ENCODE measurements around the gene CTNNA2.

CTNNA2 gene

DNA sequence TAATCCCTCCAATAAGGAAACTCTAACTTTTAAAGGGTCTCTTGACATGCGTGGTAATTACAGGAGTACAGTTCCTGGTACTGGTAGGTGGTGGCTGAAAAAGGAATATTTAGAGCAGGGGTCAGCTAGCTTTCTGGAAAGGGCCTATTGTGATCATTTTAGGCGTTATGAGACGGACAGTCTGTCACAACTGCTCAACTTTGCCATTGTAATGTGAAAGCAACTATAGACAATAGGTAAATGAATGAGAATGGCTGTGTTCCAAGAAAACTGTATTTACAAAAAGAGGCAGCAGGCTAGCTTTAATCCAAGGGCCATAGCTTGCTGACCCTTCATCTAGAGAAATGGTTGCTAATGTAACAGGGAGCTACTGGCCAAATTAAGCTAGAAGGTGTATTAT, 969.4 kb downstream of the CTNNA2 start:
- no peak overlapping the region for H3K27ac ChIP-seq (ENCODE audit: low read length)
- no peak overlapping the region for H3K4me2 ChIP-seq (ENCODE audit: insufficient read depth, low read length)
- DNase-seq: no peak
- no peaks in the 10 kb centered on the region for H4K20me1 ChIP-seq (ENCODE audit: insufficient read depth, low read length)
- H3K27me3 ChIP-seq (ENCODE audit: insufficient read depth, low read length, poor library complexity): no peaks in the 10 kb centered on the region
- H3K79me2 ChIP-seq (ENCODE audit: insufficient read depth, low read length): no peaks in the 10 kb centered on the region
- ATAC-seq (ENCODE audit: insufficient read depth, low read depth): no peak
- no peak overlapping the region for H3K4me3 ChIP-seq (ENCODE audit: low read depth in 1 of 2, low read length in 2 of 2)
- no peak for TF ChIP-seq EZH2 (IDR thresholded peaks at IDR 0.05; ENCODE audit: borderline replicate concordance, low read depth, low read length, severe bottlenecking)
- TF ChIP-seq, protein P1, sequence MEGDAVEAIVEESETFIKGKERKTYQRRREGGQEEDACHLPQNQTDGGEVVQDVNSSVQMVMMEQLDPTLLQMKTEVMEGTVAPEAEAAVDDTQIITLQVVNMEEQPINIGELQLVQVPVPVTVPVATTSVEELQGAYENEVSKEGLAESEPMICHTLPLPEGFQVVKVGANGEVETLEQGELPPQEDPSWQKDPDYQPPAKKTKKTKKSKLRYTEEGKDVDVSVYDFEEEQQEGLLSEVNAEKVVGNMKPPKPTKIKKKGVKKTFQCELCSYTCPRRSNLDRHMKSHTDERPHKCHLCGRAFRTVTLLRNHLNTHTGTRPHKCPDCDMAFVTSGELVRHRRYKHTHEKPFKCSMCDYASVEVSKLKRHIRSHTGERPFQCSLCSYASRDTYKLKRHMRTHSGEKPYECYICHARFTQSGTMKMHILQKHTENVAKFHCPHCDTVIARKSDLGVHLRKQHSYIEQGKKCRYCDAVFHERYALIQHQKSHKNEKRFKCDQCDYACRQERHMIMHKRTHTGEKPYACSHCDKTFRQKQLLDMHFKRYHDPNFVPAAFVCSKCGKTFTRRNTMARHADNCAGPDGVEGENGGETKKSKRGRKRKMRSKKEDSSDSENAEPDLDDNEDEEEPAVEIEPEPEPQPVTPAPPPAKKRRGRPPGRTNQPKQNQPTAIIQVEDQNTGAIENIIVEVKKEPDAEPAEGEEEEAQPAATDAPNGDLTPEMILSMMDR (IDR thresholded peaks at IDR 0.05; ENCODE audit: borderline replicate concordance, extremely low read depth, low read length, poor library complexity, severe bottlenecking): no peak
- no peak overlapping the region for H2AFZ ChIP-seq (ENCODE audit: low read depth, low read length)
- H3K4me1 ChIP-seq (ENCODE audit: insufficient read depth, low read length): no peaks in the 10 kb centered on the region
- no peak overlapping the region for H3K9ac ChIP-seq (ENCODE audit: low read depth, low read length)
- H3K36me3 ChIP-seq (ENCODE audit: insufficient read depth, low read length): no peaks in the 10 kb centered on the region
- H3K9me3 ChIP-seq (ENCODE audit: insufficient read depth, low read length, severe bottlenecking): no peaks in the 10 kb centered on the region

DNA sequence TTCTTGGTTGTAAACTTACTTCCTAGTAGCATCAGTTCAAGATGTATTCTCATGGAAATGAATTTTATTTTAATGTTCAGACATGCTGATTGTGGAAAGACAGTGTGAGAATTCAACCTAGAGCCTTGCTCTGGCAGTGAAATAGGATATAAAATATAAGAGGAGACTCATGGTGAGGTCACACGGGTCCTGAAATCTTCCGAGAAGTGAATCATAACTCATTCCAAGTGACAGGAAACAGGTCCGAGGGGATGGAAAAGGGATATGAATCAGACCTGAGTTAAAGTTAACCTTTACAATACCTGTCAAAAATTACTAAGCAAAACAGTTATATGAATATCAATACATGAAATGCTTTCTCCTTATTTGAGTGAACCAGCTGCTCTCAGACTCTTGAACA, 976.9 kb downstream of the CTNNA2 start:
- DNase-seq: no peak
- no peaks in the 10 kb centered on the region for H3K9me3 ChIP-seq (ENCODE audit: insufficient read depth, low read length, severe bottlenecking)
- no peaks in the 10 kb centered on the region for H3K27me3 ChIP-seq (ENCODE audit: insufficient read depth, low read length, poor library complexity)
- no peaks in the 10 kb centered on the region for H3K79me2 ChIP-seq (ENCODE audit: insufficient read depth, low read length)
- H4K20me1 ChIP-seq (ENCODE audit: insufficient read depth, low read length): no peaks in the 10 kb centered on the region
- H3K4me1 ChIP-seq (ENCODE audit: insufficient read depth, low read length): no peaks in the 10 kb centered on the region
- no peak overlapping the region for H3K27ac ChIP-seq (ENCODE audit: low read length)
- no peak for TF ChIP-seq EZH2 (IDR thresholded peaks at IDR 0.05; ENCODE audit: borderline replicate concordance, low read depth, low read length, severe bottlenecking)
- TF ChIP-seq, protein P1 (IDR thresholded peaks at IDR 0.05; ENCODE audit: borderline replicate concordance, extremely low read depth, low read length, poor library complexity, severe bottlenecking): no peak
- no peak overlapping the region for H2AFZ ChIP-seq (ENCODE audit: low read depth, low read length)
- no peak for ATAC-seq (ENCODE audit: insufficient read depth, low read depth)
- H3K4me2 ChIP-seq (ENCODE audit: insufficient read depth, low read length): no peak overlapping the region
- no peaks in the 10 kb centered on the region for H3K36me3 ChIP-seq (ENCODE audit: insufficient read depth, low read length)
- no peak overlapping the region for H3K4me3 ChIP-seq (ENCODE audit: low read depth in 1 of 2, low read length in 2 of 2)
- no peak overlapping the region for H3K9ac ChIP-seq (ENCODE audit: low read depth, low read length)

DNA sequence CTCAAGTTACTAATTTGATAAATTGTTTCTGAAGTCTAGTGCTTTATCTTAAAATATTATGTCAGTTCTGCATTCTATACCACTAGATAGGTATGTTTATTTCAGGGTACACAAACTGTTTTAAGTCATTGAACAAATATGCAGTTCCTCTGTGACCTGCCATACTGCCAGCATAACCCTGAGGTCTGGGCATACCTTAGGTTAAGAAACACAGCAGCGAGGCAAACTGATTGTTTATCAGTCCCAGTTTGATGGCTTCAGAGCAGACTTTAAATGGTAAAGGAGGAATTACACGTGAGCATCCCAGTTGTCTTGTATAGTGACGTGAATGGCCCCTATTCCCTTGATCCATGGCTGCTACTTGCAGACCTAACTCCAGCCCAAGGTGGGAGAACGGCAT, 978.1 kb downstream of the CTNNA2 start:
- no peak overlapping the region for H3K4me3 ChIP-seq (ENCODE audit: low read depth in 1 of 2, low read length in 2 of 2)
- H3K79me2 ChIP-seq (ENCODE audit: insufficient read depth, low read length): no peaks in the 10 kb centered on the region
- no peaks in the 10 kb centered on the region for H3K36me3 ChIP-seq (ENCODE audit: insufficient read depth, low read length)
- H3K4me2 ChIP-seq (ENCODE audit: insufficient read depth, low read length): no peak overlapping the region
- DNase-seq: no peak
- H3K9me3 ChIP-seq (ENCODE audit: insufficient read depth, low read length, severe bottlenecking): no peaks in the 10 kb centered on the region
- no peak for ATAC-seq (ENCODE audit: insufficient read depth, low read depth)
- H4K20me1 ChIP-seq (ENCODE audit: insufficient read depth, low read length): no peaks in the 10 kb centered on the region
- H3K27me3 ChIP-seq (ENCODE audit: insufficient read depth, low read length, poor library complexity): no peaks in the 10 kb centered on the region
- TF ChIP-seq, protein P1 (IDR thresholded peaks at IDR 0.05; ENCODE audit: borderline replicate concordance, extremely low read depth, low read length, poor library complexity, severe bottlenecking): no peak
- TF ChIP-seq EZH2 (IDR thresholded peaks at IDR 0.05; ENCODE audit: borderline replicate concordance, low read depth, low read length, severe bottlenecking): no peak
- H3K9ac ChIP-seq (ENCODE audit: low read depth, low read length): no peak overlapping the region
- H3K4me1 ChIP-seq (ENCODE audit: insufficient read depth, low read length): no peaks in the 10 kb centered on the region
- H2AFZ ChIP-seq (ENCODE audit: low read depth, low read length): no peak overlapping the region
- H3K27ac ChIP-seq (ENCODE audit: low read length): no peak overlapping the region

DNA sequence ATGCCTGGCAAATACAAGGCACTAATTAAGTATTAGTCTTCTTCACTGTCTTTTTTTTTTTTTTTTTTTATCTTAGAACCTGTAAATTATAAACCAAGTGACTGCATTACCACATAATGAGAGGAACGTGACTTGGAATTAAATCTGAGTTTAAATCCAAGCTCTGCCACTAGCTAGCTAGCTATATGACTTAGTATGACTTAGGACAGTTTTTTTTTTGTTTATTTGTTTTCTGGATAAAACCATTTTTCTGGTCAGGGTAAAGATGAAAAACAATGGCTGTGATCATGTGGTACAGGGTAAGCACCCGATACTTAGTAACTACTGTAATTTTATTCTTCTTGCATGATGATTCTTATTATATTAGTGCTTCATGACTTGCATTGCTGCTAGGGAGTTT, 983.5 kb downstream of the CTNNA2 start:
- Histone ChIP-seq H3K27ac (ENCODE audit: low read length) (no peak overlapping the region), H2AFZ (ENCODE audit: low read depth, low read length) (no peak overlapping the region), H3K4me1 (ENCODE audit: insufficient read depth, low read length) (no peaks in the 10 kb centered on the region), H3K27me3 (ENCODE audit: insufficient read depth, low read length, poor library complexity) (no peaks in the 10 kb centered on the region), H3K4me3 (ENCODE audit: low read depth in 1 of 2, low read length in 2 of 2) (no peak overlapping the region), H3K36me3 (ENCODE audit: insufficient read depth, low read length) (no peaks in the 10 kb centered on the region), H3K4me2 (ENCODE audit: insufficient read depth, low read length) (no peak overlapping the region), H3K9ac (ENCODE audit: low read depth, low read length) (no peak overlapping the region), H3K9me3 (ENCODE audit: insufficient read depth, low read length, severe bottlenecking) (no peaks in the 10 kb centered on the region), H4K20me1 (ENCODE audit: insufficient read depth, low read length) (no peaks in the 10 kb centered on the region), H3K79me2 (ENCODE audit: insufficient read depth, low read length) (no peaks in the 10 kb centered on the region)
- ATAC-seq (ENCODE audit: insufficient read depth, low read depth) (no peak), DNase-seq (no peak)
- TF ChIP-seq EZH2 (IDR thresholded peaks at IDR 0.05; ENCODE audit: borderline replicate concordance, low read depth, low read length, severe bottlenecking): no peak
- TF ChIP-seq, protein P1 (IDR thresholded peaks at IDR 0.05; ENCODE audit: borderline replicate concordance, extremely low read depth, low read length, poor library complexity, severe bottlenecking): no peak
